ENCODE results near the gene NHS.

DNA sequence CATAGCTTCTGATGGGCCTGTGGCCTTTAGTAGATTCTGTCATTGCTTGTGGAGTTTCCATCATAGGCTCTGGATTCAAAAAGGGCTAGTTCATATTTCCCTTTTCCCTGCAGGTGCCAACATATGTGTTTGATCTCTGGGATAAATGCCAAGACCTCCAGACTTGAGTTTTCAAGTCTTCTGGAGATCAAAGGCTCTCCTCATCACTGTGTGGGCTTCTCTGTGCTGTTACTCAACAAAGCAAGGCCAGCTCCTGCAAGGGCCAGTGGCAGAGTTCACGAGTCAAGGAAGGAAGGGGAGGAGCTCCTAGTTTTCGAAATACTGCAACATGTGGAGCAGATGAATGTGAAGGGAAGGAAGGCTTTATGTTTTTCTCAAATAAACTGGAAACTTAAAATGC lies 299.6 kb downstream of the NHS start:
- TF ChIP-seq, protein P1, sequence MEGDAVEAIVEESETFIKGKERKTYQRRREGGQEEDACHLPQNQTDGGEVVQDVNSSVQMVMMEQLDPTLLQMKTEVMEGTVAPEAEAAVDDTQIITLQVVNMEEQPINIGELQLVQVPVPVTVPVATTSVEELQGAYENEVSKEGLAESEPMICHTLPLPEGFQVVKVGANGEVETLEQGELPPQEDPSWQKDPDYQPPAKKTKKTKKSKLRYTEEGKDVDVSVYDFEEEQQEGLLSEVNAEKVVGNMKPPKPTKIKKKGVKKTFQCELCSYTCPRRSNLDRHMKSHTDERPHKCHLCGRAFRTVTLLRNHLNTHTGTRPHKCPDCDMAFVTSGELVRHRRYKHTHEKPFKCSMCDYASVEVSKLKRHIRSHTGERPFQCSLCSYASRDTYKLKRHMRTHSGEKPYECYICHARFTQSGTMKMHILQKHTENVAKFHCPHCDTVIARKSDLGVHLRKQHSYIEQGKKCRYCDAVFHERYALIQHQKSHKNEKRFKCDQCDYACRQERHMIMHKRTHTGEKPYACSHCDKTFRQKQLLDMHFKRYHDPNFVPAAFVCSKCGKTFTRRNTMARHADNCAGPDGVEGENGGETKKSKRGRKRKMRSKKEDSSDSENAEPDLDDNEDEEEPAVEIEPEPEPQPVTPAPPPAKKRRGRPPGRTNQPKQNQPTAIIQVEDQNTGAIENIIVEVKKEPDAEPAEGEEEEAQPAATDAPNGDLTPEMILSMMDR (IDR thresholded peaks at IDR 0.05) = no peak
- no peak for TF ChIP-seq ZFX (IDR thresholded peaks at IDR 0.05; ENCODE audit: borderline replicate concordance)
